ENCODE data around the gene TIMM29.
A peak's percentile ranks its signal among the peaks of the same experiment; 100 is the strongest.

Gene TIMM29

DNA sequence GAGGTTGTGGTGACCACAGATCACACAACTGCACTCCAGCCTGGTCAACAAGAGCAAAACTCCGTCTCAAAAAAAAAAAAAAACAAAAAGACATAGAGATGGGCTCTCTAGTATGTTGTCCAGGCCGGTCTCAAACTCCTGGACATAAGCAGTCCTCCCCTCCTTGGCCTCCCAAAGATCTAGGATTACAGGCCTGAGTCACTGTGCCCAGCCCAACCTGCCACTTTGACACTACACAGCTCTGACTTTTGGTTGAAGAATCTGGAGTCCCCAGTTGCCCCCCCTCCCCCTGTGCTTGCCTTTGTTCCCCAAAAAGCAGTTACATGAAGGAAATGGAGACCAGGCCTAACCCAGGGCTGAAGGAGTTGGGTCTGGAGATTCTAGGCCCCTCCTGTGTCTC lies 44.3 kb upstream of the TIMM29 start:
- H3K9me3 ChIP-seq (ENCODE audit: control insufficient read depth, insufficient read depth, low read depth, low read length) = no peaks in the 10 kb centered on the region
- H3K4me3 ChIP-seq (ENCODE audit: low read depth, low read length) = no peak overlapping the region
- H3K36me3 ChIP-seq (ENCODE audit: control insufficient read depth in 2 of 2, insufficient read depth in 1 of 2, low read length in 2 of 2) = peaks cover 0 to 5% of the 10 kb centered on the region in 2 experiments; a peak in 1 of 3 replicates
- ChIA-PET POLR2A (no interaction called here), CTCF (interaction anchor here (0.5 kb wide), 1 partner anchor 1058 kb away, joined by 3 read pairs; no protein-coding TSS in a partner anchor)
- no peak overlapping the region for H3K27ac ChIP-seq (ENCODE audit: extremely low read depth, low read depth, low read length)
- TF ChIP-seq ZNF600 (tag by site-specific recombination; IDR thresholded peaks at IDR 0.05) (0 out of 2 replicates have a peak, but pooled peaks have one; percentile 20), KLF9 (tag by site-specific recombination; IDR thresholded peaks at IDR 0.05; ENCODE audit: low read depth) (no peak), PATZ1 (tag by site-specific recombination; IDR thresholded peaks at IDR 0.05) (peak; percentile 52)
- TF ChIP-seq, protein P1, sequence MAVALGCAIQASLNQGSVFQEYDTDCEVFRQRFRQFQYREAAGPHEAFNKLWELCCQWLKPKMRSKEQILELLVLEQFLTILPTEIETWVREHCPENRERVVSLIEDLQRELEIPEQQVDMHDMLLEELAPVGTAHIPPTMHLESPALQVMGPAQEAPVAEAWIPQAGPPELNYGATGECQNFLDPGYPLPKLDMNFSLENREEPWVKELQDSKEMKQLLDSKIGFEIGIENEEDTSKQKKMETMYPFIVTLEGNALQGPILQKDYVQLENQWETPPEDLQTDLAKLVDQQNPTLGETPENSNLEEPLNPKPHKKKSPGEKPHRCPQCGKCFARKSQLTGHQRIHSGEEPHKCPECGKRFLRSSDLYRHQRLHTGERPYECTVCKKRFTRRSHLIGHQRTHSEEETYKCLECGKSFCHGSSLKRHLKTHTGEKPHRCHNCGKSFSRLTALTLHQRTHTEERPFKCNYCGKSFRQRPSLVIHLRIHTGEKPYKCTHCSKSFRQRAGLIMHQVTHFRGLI (tag by site-specific recombination; IDR thresholded peaks at IDR 0.05) = peak; percentile 96
- TF ChIP-seq, protein P2, sequence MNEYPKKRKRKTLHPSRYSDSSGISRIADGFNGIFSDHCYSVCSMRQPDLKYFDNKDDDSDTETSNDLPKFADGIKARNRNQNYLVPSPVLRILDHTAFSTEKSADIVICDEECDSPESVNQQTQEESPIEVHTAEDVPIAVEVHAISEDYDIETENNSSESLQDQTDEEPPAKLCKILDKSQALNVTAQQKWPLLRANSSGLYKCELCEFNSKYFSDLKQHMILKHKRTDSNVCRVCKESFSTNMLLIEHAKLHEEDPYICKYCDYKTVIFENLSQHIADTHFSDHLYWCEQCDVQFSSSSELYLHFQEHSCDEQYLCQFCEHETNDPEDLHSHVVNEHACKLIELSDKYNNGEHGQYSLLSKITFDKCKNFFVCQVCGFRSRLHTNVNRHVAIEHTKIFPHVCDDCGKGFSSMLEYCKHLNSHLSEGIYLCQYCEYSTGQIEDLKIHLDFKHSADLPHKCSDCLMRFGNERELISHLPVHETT (tag by site-specific recombination; IDR thresholded peaks at IDR 0.05) = no peak
- peaks cover 2% of the 10 kb centered on the region; the same call in 1 of the 2 replicates for H3K4me1 ChIP-seq (ENCODE audit: control insufficient read depth, insufficient read depth, low read length)

DNA sequence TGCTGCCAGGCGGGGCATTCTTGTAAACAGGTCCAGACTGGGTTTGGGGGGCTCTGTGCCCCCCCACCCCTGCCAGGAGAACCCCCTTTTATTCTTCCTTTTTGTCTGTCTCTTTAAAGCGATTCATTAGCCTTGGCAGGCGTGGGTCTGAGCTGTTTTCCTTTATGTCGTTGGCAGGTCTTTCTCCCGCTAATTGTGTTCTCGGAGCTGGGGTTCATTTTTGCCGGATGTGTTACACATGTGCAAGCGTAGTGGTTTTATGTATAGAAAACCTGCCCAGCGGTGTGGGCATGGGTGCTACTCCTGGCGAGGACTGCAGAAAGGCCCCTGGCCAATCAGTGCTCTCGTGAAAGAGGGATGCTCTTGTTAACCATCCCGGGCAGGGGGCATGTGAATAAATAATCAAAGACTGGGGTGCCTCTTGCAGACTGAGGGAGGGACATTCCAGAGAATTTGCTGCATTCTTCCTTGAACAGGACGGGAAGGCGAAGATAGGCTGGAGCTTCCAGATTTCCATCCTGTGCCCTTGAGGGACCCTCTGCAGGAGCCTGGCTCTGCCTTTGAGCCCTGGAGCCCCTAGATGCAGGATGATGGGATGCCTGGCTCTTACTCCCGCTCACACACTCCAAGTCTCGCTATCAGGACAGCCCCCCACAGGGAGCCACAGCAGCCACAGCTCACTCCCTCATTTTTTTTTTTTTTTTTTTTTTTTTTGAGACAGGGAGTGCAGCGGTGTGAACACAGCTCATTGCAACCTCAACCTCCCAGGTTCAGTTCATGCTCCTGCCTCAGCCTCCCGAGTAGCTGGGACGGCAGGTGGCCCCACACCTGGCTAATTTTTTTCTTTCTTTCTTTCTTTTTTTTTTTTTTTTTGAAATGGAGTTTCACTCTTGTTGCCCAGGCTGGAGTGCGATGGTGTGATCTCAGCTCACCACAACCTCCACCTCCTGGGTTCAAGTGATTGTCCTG lies 43.1 kb upstream of the TIMM29 start:
- CTCF ChIA-PET = no interaction called here
- TF ChIP-seq ZNF362 (tag by site-specific recombination; IDR thresholded peaks at IDR 0.05) = peak; percentile 93
- TF ChIP-seq WT1 (tag by site-specific recombination; IDR thresholded peaks at IDR 0.05) = peak; percentile 43; the same call in 1 of the 2 replicates
- TF ChIP-seq BCL11B (tag by site-specific recombination; IDR thresholded peaks at IDR 0.05; ENCODE audit: low read depth) = no peak
- TF ChIP-seq ZNF18 (tag by site-specific recombination; IDR thresholded peaks at IDR 0.05) = peak; percentile 98
- peak; percentile 87 for TF ChIP-seq ZIC2 (tag by site-specific recombination; IDR thresholded peaks at IDR 0.05)
- TF ChIP-seq GLIS1 (tag by site-specific recombination; IDR thresholded peaks at IDR 0.05) = peak; percentile 87
- TF ChIP-seq, protein P3, sequence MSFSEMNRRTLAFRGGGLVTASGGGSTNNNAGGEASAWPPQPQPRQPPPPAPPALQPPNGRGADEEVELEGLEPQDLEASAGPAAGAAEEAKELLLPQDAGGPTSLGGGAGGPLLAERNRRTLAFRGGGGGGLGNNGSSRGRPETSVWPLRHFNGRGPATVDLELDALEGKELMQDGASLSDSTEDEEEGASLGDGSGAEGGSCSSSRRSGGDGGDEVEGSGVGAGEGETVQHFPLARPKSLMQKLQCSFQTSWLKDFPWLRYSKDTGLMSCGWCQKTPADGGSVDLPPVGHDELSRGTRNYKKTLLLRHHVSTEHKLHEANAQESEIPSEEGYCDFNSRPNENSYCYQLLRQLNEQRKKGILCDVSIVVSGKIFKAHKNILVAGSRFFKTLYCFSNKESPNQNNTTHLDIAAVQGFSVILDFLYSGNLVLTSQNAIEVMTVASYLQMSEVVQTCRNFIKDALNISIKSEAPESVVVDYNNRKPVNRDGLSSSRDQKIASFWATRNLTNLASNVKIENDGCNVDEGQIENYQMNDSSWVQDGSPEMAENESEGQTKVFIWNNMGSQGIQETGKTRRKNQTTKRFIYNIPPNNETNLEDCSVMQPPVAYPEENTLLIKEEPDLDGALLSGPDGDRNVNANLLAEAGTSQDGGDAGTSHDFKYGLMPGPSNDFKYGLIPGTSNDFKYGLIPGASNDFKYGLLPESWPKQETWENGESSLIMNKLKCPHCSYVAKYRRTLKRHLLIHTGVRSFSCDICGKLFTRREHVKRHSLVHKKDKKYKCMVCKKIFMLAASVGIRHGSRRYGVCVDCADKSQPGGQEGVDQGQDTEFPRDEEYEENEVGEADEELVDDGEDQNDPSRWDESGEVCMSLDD (tag by site-specific recombination; IDR thresholded peaks at IDR 0.05) = 0 out of 2 replicates have a peak, but pooled peaks have one; percentile 43
- TF ChIP-seq ZBTB48 (tag by site-specific recombination; IDR thresholded peaks at IDR 0.05) = 0 out of 2 replicates have a peak, but pooled peaks have one; percentile 20
- TF ChIP-seq BCL6B (tag by site-specific recombination; IDR thresholded peaks at IDR 0.05) = no peak
- TF ChIP-seq ZBTB8A (tag by site-specific recombination; IDR thresholded peaks at IDR 0.05) = 0 out of 2 replicates have a peak, but pooled peaks have one; percentile 20
- TF ChIP-seq, protein P4, sequence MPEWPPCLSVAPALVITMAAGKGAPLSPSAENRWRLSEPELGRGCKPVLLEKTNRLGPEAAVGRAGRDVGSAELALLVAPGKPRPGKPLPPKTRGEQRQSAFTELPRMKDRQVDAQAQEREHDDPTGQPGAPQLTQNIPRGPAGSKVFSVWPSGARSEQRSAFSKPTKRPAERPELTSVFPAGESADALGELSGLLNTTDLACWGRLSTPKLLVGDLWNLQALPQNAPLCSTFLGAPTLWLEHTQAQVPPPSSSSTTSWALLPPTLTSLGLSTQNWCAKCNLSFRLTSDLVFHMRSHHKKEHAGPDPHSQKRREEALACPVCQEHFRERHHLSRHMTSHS (tag by site-specific recombination; IDR thresholded peaks at IDR 0.05) = no peak
- TF ChIP-seq ZNF157 (tag by site-specific recombination; IDR thresholded peaks at IDR 0.05) = no peak
- no peak for TF ChIP-seq ZNF112 (tag by site-specific recombination; IDR thresholded peaks at IDR 0.05)
- no peak for TF ChIP-seq ZNF169 (tag by site-specific recombination; IDR thresholded peaks at IDR 0.05)

More for the DNA sequence above, 43.1 kb upstream of the TIMM29 start:
- peaks cover 2% of the 10 kb centered on the region; the same call in 1 of the 2 replicates for H3K4me1 ChIP-seq (ENCODE audit: control insufficient read depth, insufficient read depth, low read length)
- POLR2A ChIA-PET = interaction anchor here (0.6 kb wide), 2 partner anchors 36 to 453 kb away, joined by 4 read pairs; no protein-coding TSS in a partner anchor
- no peak overlapping the region for H3K4me3 ChIP-seq (ENCODE audit: low read depth, low read length)
- H3K27ac ChIP-seq (ENCODE audit: extremely low read depth, low read depth, low read length) = no peak overlapping the region
- no peaks in the 10 kb centered on the region for H3K9me3 ChIP-seq (ENCODE audit: control insufficient read depth, insufficient read depth, low read depth, low read length)
- no peaks in the 10 kb centered on the region for H3K36me3 ChIP-seq (ENCODE audit: control insufficient read depth in 2 of 2, insufficient read depth in 1 of 2, low read length in 2 of 2)

Data from HEK293 (cell line).